Transverse colon (tissue), 4 donors: Measurements from ENCODE around the gene CABP7.

Experiments
- CTCF ChIP-seq, 5 experiments: fragments of 200-600 bp in 3 of 5; fragments of 450-650 bp in 2 of 5; sonication (generic) in 3 of 5; IDR thresholded peaks; 1 replicate in 2 of 5; 2 replicates in 3 of 5; pipeline ENCODE4 v1.5.1; 2016 to 2017; ENCODE audit warnings: antibody characterized with exemption in 5 of 5, inconsistent platforms in 3 of 5, mild to moderate bottlenecking in 2 of 5, moderate library complexity in 1 of 5
- POLR2AphosphoS5 ChIP-seq, 3 donors: sonication (generic); formaldehyde crosslinking; IDR thresholded peaks; one replicate each; pipeline ENCODE4 v1.6.1; 2016; ENCODE audit warnings: antibody characterized with exemption in 3 of 3

DNA sequence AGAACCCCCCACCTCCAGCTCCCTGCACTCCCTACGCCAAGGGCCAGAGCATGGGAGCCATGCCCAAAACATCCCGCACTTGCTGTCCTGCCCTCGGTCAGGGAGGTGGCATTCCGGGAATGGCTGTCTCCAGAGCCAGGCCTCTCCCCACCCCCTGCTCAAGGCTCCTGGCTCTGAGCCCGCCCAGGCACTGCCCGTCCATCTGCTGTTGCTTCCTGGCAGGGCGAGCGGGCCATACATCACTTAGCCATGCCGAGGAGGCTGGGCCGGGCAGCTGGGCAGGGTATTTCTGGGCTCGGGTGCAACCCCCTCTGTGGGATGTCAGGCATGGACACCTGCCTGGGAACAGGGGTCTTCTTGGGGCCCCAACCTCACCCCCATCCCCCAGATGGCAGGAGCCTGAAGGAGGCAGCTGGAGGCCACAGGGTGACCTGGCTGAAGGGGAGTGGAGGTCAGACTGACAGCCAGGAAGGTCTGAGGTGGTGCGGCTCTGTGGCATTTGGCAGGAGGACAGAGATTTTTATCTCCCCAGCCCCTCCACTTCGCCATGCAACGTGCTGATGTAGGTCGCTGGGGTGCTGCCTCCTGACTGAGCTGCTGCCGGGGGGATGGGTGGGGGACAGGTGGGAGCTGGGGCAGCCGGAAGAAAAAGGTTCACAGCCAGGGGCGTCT, 8.7 kb upstream of the CABP7 start:
- TF ChIP-seq CTCF (IDR thresholded peaks at IDR 0.05): no peak
- peak in 1 of 3 donors; percentile 12 for TF ChIP-seq POLR2AphosphoS5 (IDR thresholded peaks at IDR 0.05)
